B cell (primary cell): ENCODE data around the gene WNT3A. TPM values are rescaled to one million over a fixed set of nuclear protein-coding genes. Genes with fewer than 3 reads are reported as not detected.

Source experiments
- ATAC-seq: fragments of 200-7000 bp; cut with Tn5 transposase; one replicate; pipeline ENCODE4 v1.10.0; 2021; ENCODE audit warnings: low read depth, mild to moderate bottlenecking, moderate number of reproducible peaks, moderate library complexity
- CTCF ChIA-PET: fragments of 350-600 bp; sonication (Branson Sonifier 250); formaldehyde crosslinking; loops from one replicate; lab custom pipeline; 2021; ENCODE audit warnings: antibody characterized with exemption, inconsistent platforms; lab: Charles Lee
- POLR2A ChIA-PET: fragments of 350-600 bp; sonication (Branson Sonifier 250); formaldehyde crosslinking; loops from one replicate; lab custom pipeline; 2021; ENCODE audit warnings: antibody characterized with exemption; lab: Charles Lee
- DNase-seq: peaks from one replicate; pipeline ENCODE4 v3.0.0; 2013
- H2AFZ ChIP-seq: 2 replicates; pipeline ENCODE4 v1.6.1; 2012; ENCODE audit warnings: mild to moderate bottlenecking, low read depth, low read length; ENCODE audit not compliant: insufficient read depth, poor library complexity, severe bottlenecking
- H3K27ac ChIP-seq, 2 donors: 1 replicate in 1 of 2; 2 replicates in 1 of 2; pipeline ENCODE4 v1.5.1; 2012 to 2013; ENCODE audit warnings: low read length in 2 of 2, mild to moderate bottlenecking in 2 of 2, moderate library complexity in 1 of 2
- H3K27me3 ChIP-seq, 4 experiments: fragments of 200-600 bp in 1 of 4; sonication (generic) in 1 of 4; replicated peaks in 1 of 4; 1 replicate in 2 of 4; 2 replicates in 2 of 4; pipeline versions ENCODE4 v1.6.1 to v1.7.0; 2013 to 2016; ENCODE audit warnings: low read length in 3 of 4, mild to moderate bottlenecking in 2 of 4, mixed read lengths in 1 of 4, moderate library complexity in 1 of 4; ENCODE audit not compliant: insufficient read depth in 4 of 4, control insufficient read depth in 3 of 4; ENCODE audit errors: control extremely low read depth in 1 of 4
- H3K36me3 ChIP-seq, 2 experiments: replicated peaks in 1 of 2; 1 replicate in 1 of 2; 2 replicates in 1 of 2; pipeline versions ENCODE4 v1.6.1 to v1.7.1; 2013; ENCODE audit warnings: low read length in 1 of 2; ENCODE audit not compliant: insufficient read depth in 2 of 2, control insufficient read depth in 1 of 2; ENCODE audit errors: control extremely low read depth in 1 of 2, extremely low read depth in 1 of 2
- H3K4me1 ChIP-seq, 2 donors: fragments of 200-600 bp in 1 of 2; sonication (generic) in 1 of 2; 1 replicate in 1 of 2; 2 replicates in 1 of 2; pipeline versions ENCODE4 v1.5.1 to v1.6.1; 2013 to 2017; ENCODE audit warnings: low read length in 2 of 2; ENCODE audit not compliant: control insufficient read depth in 2 of 2, insufficient read depth in 2 of 2
- H3K4me2 ChIP-seq: replicated peaks from 2 replicates; pipeline ENCODE3; 2012; ENCODE audit warnings: mild to moderate bottlenecking, low read depth, low read length; ENCODE audit not compliant: poor library complexity, severe bottlenecking
- H3K4me3 ChIP-seq, 5 experiments: fragments of 200-600 bp in 1 of 5; sonication (generic) in 1 of 5; 1 replicate in 3 of 5; 2 replicates in 2 of 5; pipeline versions ENCODE4 v1.5.1 to v1.7.0; 2011 to 2016; ENCODE audit warnings: low read length in 4 of 5, mild to moderate bottlenecking in 4 of 5, low read depth in 2 of 5, control low read depth in 1 of 5, moderate library complexity in 1 of 5; ENCODE audit not compliant: insufficient read depth in 1 of 5; ENCODE audit errors: control extremely low read depth in 1 of 5, extremely low read depth in 1 of 5
- H3K79me2 ChIP-seq: fragments of 200-600 bp; sonication (generic); one replicate; pipeline ENCODE4 v1.6.0; 2016; ENCODE audit warnings: low read length; ENCODE audit not compliant: control insufficient read depth, insufficient read depth
- H3K9ac ChIP-seq: fragments of 200-600 bp; sonication (generic); 2 replicates; pipeline ENCODE4 v1.6.1; 2017; ENCODE audit warnings: mild to moderate bottlenecking, low read length, moderate library complexity
- H3K9me3 ChIP-seq, 3 donors: one replicate each; pipeline versions ENCODE4 v1.6.1 to v1.7.1; 2013; ENCODE audit warnings: low read length in 2 of 3; ENCODE audit not compliant: control insufficient read depth in 2 of 3, insufficient read depth in 1 of 3; ENCODE audit errors: control extremely low read depth in 1 of 3
- H4K20me1 ChIP-seq: 2 replicates; pipeline ENCODE4 v1.6.0; 2012; ENCODE audit warnings: mild to moderate bottlenecking, low read length; ENCODE audit not compliant: insufficient read depth, control insufficient read depth, poor library complexity, severe bottlenecking
- H3K27ac Mint-ChIP-seq: one replicate; pipeline ENCODE4 v1.8.0; 2021; ENCODE audit warnings: mixed read lengths
- H3K27me3 Mint-ChIP-seq: one replicate; pipeline ENCODE4 v1.8.0; 2021; ENCODE audit warnings: mixed read lengths
- H3K4me1 Mint-ChIP-seq: one replicate; pipeline ENCODE4 v1.8.0; 2021; ENCODE audit warnings: mixed read lengths
- H3K4me3 Mint-ChIP-seq: one replicate; pipeline ENCODE4 v1.8.0; 2021; ENCODE audit warnings: mixed read lengths
- H3K9me3 Mint-ChIP-seq: one replicate; pipeline ENCODE4 v1.8.0; 2022; ENCODE audit warnings: mixed read lengths; ENCODE audit not compliant: insufficient read depth
- EZH2 ChIP-seq: IDR thresholded peaks from 2 replicates; pipeline ENCODE4 v1.6.1; 2012; ENCODE audit warnings: borderline replicate concordance, low read depth, mild to moderate bottlenecking, moderate library complexity, low read length; ENCODE audit not compliant: insufficient read depth, poor library complexity, severe bottlenecking
- WGBS: methylation state at CpG from one replicate; pipeline ENCODE4 v1.1.5; 2013; ENCODE audit warnings: missing lambda C conversion rate; ENCODE audit not compliant: insufficient coverage; 5-methylcytosine and 5-hydroxymethylcytosine counted together
- intact Hi-C: fragments of 100-400 bp; cut with micrococcal nuclease; formaldehyde crosslinking; loops from one replicate; pipeline ENCODE4 v1.10.0; 2022
- polyA minus RNA-seq: library from RNA; depleted of rRNA, polyadenylated mRNA; stranded (reverse); fragments of >200 nt; gene quantifications from 2 replicates; pipeline ENCODE4 v1.2.3, GENCODE V29; 2012
- polyA plus RNA-seq: library from polyadenylated mRNA; depleted of rRNA; stranded (reverse); fragments of >200 nt; gene quantifications from 2 replicates; pipeline ENCODE4 v1.2.3, GENCODE V29; 2012
- total RNA-seq, 2 donors: library from RNA; stranded (reverse); fragments of 120-200 nt in 1 of 2; gene quantifications; 1 replicate in 1 of 2; 2 replicates in 1 of 2; pipeline versions ENCODE4 v1.2.3 to v1.2.4, GENCODE V29; 2013 to 2022
- TF ChIP-seq, protein P1 (sequence below): fragments of 200-600 bp; IDR thresholded peaks from one replicate; pipeline ENCODE4 v1.8.0; 2022; ENCODE audit warnings: antibody characterized with exemption, mild to moderate bottlenecking

The WNT3A gene, protein sequence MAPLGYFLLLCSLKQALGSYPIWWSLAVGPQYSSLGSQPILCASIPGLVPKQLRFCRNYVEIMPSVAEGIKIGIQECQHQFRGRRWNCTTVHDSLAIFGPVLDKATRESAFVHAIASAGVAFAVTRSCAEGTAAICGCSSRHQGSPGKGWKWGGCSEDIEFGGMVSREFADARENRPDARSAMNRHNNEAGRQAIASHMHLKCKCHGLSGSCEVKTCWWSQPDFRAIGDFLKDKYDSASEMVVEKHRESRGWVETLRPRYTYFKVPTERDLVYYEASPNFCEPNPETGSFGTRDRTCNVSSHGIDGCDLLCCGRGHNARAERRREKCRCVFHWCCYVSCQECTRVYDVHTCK
- total RNA-seq (not detected in 2 replicates), polyA plus RNA-seq (0.03 TPM in 1 of 2 replicates, not detected in the other), polyA minus RNA-seq (not detected in 2 replicates)
- 0.02 TPM for total RNA-seq (2013)

DNA sequence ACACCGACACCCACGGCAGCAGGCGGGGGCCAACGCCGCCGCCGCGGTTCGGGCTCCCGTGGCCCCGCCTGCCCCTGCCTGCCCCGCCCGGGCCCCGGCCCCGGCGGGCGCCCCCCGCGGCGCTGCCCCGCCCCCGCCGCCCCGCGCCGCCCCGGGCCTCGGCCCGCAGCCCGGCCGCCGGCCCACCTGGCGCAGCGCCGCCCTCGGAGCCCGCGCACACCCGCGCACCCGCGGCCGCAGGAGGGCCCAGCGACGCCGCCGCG is at the start of gene WNT3A:
Gene WNT3A, plus strand, starts transcription at position 213 of the 263 bp plus-strand sequence. CDS start 131 bp downstream, outside the sequence.
- Histone ChIP-seq H4K20me1 (no peaks in the 10 kb centered on the region), H3K27me3 (peaks cover 0 to 59% (median 23%) of the 10 kb centered on the region in 4 experiments), H3K9me3 (peaks cover 0 to 23% (median 0%) of the 10 kb centered on the region in 3 donors), H3K9ac (no peak within 1 kb of the TSS), H3K4me1 (peaks cover 38 to 42% of the 10 kb centered on the region in 2 donors), H3K27ac (no peak within 1 kb of the TSS), H2AFZ (no peak within 1 kb of the TSS), H3K4me3 (no peak within 1 kb of the TSS), H3K4me2 (peak within 1 kb of the TSS; percentile 69), H3K79me2 (no peaks in the 10 kb centered on the region), H3K36me3 (no peaks in the 10 kb centered on the region)
- Mint-ChIP-seq H3K4me3 (peak within 1 kb of the TSS; percentile 37), H3K9me3 (no peaks in the 10 kb centered on the region), H3K4me1 (peaks cover 41% of the 10 kb centered on the region), H3K27me3 (peaks cover 57% of the 10 kb centered on the region), H3K27ac (peak within 1 kb of the TSS; percentile 32)
- ChIA-PET CTCF (no interaction called here), POLR2A (no interaction called here)
- TF ChIP-seq, protein P1, sequence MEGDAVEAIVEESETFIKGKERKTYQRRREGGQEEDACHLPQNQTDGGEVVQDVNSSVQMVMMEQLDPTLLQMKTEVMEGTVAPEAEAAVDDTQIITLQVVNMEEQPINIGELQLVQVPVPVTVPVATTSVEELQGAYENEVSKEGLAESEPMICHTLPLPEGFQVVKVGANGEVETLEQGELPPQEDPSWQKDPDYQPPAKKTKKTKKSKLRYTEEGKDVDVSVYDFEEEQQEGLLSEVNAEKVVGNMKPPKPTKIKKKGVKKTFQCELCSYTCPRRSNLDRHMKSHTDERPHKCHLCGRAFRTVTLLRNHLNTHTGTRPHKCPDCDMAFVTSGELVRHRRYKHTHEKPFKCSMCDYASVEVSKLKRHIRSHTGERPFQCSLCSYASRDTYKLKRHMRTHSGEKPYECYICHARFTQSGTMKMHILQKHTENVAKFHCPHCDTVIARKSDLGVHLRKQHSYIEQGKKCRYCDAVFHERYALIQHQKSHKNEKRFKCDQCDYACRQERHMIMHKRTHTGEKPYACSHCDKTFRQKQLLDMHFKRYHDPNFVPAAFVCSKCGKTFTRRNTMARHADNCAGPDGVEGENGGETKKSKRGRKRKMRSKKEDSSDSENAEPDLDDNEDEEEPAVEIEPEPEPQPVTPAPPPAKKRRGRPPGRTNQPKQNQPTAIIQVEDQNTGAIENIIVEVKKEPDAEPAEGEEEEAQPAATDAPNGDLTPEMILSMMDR = no peak
- no peak for TF ChIP-seq EZH2
- 2% methylated on average over 48 of the region's 48 CpGs for WGBS
- ATAC-seq (no peak), DNase-seq (no peak)
- intact Hi-C loops = no loop called here

DNA sequence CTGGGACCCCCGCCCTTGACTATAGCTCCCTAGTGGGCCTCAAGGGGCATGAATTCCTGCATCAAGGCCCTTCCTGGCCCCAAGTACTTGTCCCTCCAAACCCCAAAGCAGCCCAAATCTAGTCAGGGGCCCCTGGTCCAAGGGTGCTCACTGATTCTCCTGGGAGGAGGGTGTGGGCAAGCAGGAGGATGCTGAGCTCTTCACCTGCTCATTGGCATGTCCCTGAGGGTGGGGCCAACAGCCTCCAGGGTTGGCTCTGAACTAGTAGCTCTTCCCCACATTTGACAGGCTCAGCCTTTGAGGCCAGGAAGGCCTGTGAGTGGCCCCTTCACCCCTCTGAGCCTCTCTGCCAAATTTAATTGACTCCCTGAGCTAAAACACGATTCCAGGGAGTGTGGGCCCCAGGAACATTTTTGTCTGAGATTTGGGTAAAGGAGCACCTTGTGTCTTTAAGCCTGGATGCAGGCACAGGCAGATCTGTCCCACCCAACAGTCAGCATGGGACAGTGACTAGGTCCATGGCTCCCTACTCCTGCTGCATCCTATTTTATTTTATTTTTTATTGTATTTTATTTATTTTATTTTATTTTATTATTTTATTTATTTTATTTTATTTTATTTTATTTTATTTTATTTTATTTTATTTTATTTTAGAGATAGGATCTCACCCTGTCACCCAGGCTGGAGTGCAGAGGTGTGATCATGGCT is 48.0 kb upstream of the WNT3A start:
- no peaks in the 10 kb centered on the region for H4K20me1 ChIP-seq
- no peaks in the 10 kb centered on the region for H3K36me3 ChIP-seq
- ATAC-seq (no peak), DNase-seq (no peak)
- no peaks in the 10 kb centered on the region for H3K4me1 ChIP-seq
- 93% methylated on average over 1 of the region's 2 CpGs for WGBS
- no peak overlapping the region for H3K9ac ChIP-seq
- TF ChIP-seq EZH2 = no peak
- TF ChIP-seq, protein P1 = no peak
- H3K27me3 Mint-ChIP-seq = peaks cover 41% of the 10 kb centered on the region
- no peaks in the 10 kb centered on the region for H3K9me3 Mint-ChIP-seq
- H3K4me1 Mint-ChIP-seq = no peaks in the 10 kb centered on the region
- H3K27ac ChIP-seq = no peak overlapping the region
- intact Hi-C loops = no loop called here
- H3K4me3 Mint-ChIP-seq = no peak overlapping the region
- ChIA-PET CTCF (interaction anchor here (0.5 kb wide), 1 partner anchor 16 kb away, joined by 3 read pairs; no protein-coding TSS in a partner anchor), POLR2A (no interaction called here)
- H3K4me2 ChIP-seq = no peak overlapping the region
- H3K27ac Mint-ChIP-seq = no peak overlapping the region
- H3K4me3 ChIP-seq = no peak overlapping the region
- no peak overlapping the region for H2AFZ ChIP-seq
- H3K9me3 ChIP-seq = peaks cover 0 to 7% (median 2%) of the 10 kb centered on the region in 3 donors
- no peaks in the 10 kb centered on the region for H3K79me2 ChIP-seq
- peaks cover 0 to 15% (median 5%) of the 10 kb centered on the region in 4 experiments for H3K27me3 ChIP-seq
